PC-9 (cell line): ENCODE data around the gene KIZ.

Source experiments
- EZH2 ChIP-seq: fragments of 200-600 bp; sonication (generic); IDR thresholded peaks from 2 replicates; pipeline ENCODE4 v1.8.0; 2017; ENCODE audit warnings: antibody characterized with exemption, low read depth
- TF ChIP-seq, protein P1 (sequence below): fragments of 200-600 bp; sonication (generic); conservative IDR thresholded peaks from 2 replicates; pipeline ENCODE4 v1.6.1; 2017; ENCODE audit warnings: mixed run types, antibody characterized with exemption, mild to moderate bottlenecking, moderate library complexity

GRCh38 chr20:21077809-21078345 lies 48.0 kb upstream of the KIZ start:
- no peak for TF ChIP-seq EZH2
- TF ChIP-seq, protein P1, sequence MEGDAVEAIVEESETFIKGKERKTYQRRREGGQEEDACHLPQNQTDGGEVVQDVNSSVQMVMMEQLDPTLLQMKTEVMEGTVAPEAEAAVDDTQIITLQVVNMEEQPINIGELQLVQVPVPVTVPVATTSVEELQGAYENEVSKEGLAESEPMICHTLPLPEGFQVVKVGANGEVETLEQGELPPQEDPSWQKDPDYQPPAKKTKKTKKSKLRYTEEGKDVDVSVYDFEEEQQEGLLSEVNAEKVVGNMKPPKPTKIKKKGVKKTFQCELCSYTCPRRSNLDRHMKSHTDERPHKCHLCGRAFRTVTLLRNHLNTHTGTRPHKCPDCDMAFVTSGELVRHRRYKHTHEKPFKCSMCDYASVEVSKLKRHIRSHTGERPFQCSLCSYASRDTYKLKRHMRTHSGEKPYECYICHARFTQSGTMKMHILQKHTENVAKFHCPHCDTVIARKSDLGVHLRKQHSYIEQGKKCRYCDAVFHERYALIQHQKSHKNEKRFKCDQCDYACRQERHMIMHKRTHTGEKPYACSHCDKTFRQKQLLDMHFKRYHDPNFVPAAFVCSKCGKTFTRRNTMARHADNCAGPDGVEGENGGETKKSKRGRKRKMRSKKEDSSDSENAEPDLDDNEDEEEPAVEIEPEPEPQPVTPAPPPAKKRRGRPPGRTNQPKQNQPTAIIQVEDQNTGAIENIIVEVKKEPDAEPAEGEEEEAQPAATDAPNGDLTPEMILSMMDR = no peak
